Lower leg skin (tissue), 3 donors: Measurements from ENCODE around the gene ONECUT2.

Experiments
- POLR2A ChIP-seq, 2 donors: fragments of 450-650 bp; IDR thresholded peaks; one replicate each; pipeline ENCODE4 v1.6.1; 2016 to 2017; ENCODE audit warnings: antibody characterized with exemption in 2 of 2, mild to moderate bottlenecking in 1 of 2, moderate library complexity in 1 of 2
- TF ChIP-seq, protein P1 (sequence below), 3 donors: fragments of 450-650 bp; IDR thresholded peaks; one replicate each; pipeline ENCODE4 v1.5.1; 2016; ENCODE audit warnings: antibody characterized with exemption in 3 of 3, mild to moderate bottlenecking in 3 of 3, moderate library complexity in 2 of 3

DNA sequence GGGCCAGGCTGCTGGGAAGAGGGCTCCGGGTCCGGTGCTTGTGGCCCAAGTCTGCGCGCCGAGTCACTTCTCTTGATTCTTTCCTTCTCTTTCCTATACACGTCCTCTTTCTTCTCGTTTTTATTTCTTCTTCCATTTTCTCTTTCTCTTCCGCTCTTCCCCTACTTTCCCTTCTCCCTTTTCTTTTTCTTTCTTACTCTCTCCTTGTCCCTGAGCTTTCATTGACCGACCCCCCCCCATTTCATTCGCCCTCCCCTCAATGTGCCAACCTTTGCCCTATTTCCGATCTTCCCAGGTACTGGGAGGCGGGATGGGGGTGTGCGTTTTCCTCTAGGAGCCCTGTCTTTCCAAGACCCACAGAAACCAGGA is 1.8 kb downstream of the ONECUT2 start:
- TF ChIP-seq, protein P1, sequence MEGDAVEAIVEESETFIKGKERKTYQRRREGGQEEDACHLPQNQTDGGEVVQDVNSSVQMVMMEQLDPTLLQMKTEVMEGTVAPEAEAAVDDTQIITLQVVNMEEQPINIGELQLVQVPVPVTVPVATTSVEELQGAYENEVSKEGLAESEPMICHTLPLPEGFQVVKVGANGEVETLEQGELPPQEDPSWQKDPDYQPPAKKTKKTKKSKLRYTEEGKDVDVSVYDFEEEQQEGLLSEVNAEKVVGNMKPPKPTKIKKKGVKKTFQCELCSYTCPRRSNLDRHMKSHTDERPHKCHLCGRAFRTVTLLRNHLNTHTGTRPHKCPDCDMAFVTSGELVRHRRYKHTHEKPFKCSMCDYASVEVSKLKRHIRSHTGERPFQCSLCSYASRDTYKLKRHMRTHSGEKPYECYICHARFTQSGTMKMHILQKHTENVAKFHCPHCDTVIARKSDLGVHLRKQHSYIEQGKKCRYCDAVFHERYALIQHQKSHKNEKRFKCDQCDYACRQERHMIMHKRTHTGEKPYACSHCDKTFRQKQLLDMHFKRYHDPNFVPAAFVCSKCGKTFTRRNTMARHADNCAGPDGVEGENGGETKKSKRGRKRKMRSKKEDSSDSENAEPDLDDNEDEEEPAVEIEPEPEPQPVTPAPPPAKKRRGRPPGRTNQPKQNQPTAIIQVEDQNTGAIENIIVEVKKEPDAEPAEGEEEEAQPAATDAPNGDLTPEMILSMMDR (IDR thresholded peaks at IDR 0.05) = no peak
- TF ChIP-seq POLR2A (IDR thresholded peaks at IDR 0.05) = no peak
